Measurements from ENCODE around the gene ANO10. TPM values are rescaled to one million over a fixed set of nuclear protein-coding genes. Genes with fewer than 3 reads are reported as not detected.

The ANO10 gene
- total and polyA plus RNA-seq, 2 donors (not counting 3 experiments of a cell fraction or from before 2014, with no cell fraction given) = 28.4 to 45.8 TPM

DNA sequence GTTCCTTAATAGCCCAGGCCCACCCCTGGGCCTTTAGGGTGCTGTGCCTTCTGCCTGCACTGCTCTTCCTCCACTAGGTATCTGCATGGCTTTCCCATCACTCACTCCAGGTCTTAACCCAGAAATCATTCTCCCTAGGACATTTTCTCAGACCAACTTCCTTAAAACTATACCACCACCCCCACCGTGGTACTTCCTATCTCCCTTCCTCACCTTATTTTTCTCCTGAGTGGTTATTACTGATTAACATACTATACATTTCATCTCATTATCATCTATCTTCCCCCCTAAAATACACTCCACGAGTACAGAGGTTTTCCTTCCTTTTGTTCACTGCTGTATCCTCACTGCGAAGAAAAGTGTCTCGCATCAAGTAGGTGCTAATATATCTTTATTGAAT is 115.2 kb downstream of the ANO10 start:
- no peak overlapping the region for H2AFZ ChIP-seq (ENCODE audit: low read depth, low read length)
- CTCF ChIA-PET = interaction anchor here (1.3 kb wide), 1 partner anchor 9 kb away, joined by 3 read pairs; no protein-coding TSS in a partner anchor
- no peak overlapping the region for H3K4me2 ChIP-seq (ENCODE audit: insufficient read depth, low read length)
- POLR2A ChIA-PET = no interaction called here
- H3K27me3 ChIP-seq (ENCODE audit: control insufficient read depth in 2 of 2, insufficient read depth in 2 of 2, low read length in 2 of 2) = no peaks in the 10 kb centered on the region
- intact Hi-C loops (cut with micrococcal nuclease) (no loop called here), dilution Hi-C loops (cut with MboI; ENCODE audit: extremely low pct_ligation_motif_present, low sequenced_read_pairs) (no loop called here)
- no peaks in the 10 kb centered on the region for H3K9me1 ChIP-seq (replicated peaks; ENCODE audit: control insufficient read depth, extremely low read depth, insufficient read depth, low read length)
- peaks cover 14% of the 10 kb centered on the region for H3K4me1 ChIP-seq (ENCODE audit: control insufficient read depth, extremely low read depth, insufficient read depth, low read length)
- BruUV-seq (replicated peaks) = no TSS peak
- H3K79me2 ChIP-seq (ENCODE audit: control insufficient read depth, insufficient read depth, low read length) = peaks cover 5% of the 10 kb centered on the region
- H4K20me1 ChIP-seq (replicated peaks; ENCODE audit: control insufficient read depth, extremely low read depth, insufficient read depth, low read length) = no peaks in the 10 kb centered on the region
- no peak overlapping the region for H3K27ac ChIP-seq (ENCODE audit: insufficient read depth, low read depth, low read length)
- H3K9ac ChIP-seq (replicated peaks; ENCODE audit: extremely low read depth, insufficient read depth, low read length) = no peak overlapping the region
- no peak overlapping the region for H3K4me3 ChIP-seq (replicated peaks in 1 of 3; ENCODE audit: insufficient read depth in 1 of 3, low read depth in 1 of 3, low read length in 3 of 3)
- TF ChIP-seq, protein P1, sequence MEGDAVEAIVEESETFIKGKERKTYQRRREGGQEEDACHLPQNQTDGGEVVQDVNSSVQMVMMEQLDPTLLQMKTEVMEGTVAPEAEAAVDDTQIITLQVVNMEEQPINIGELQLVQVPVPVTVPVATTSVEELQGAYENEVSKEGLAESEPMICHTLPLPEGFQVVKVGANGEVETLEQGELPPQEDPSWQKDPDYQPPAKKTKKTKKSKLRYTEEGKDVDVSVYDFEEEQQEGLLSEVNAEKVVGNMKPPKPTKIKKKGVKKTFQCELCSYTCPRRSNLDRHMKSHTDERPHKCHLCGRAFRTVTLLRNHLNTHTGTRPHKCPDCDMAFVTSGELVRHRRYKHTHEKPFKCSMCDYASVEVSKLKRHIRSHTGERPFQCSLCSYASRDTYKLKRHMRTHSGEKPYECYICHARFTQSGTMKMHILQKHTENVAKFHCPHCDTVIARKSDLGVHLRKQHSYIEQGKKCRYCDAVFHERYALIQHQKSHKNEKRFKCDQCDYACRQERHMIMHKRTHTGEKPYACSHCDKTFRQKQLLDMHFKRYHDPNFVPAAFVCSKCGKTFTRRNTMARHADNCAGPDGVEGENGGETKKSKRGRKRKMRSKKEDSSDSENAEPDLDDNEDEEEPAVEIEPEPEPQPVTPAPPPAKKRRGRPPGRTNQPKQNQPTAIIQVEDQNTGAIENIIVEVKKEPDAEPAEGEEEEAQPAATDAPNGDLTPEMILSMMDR (IDR thresholded peaks at IDR 0.05; ENCODE audit: extremely low read depth in 1 of 2, insufficient read depth in 1 of 2, low read depth in 1 of 2, low read length in 2 of 2) = no peak
- TF ChIP-seq POLR2AphosphoS5 (IDR thresholded peaks at IDR 0.05; ENCODE audit: insufficient read depth, low read depth, low read length) = no peak
- TF ChIP-seq FOS (IDR thresholded peaks at IDR 0.05; ENCODE audit: borderline replicate concordance, insufficient read depth, low read length) = no peak
- TF ChIP-seq MYC (IDR thresholded peaks at IDR 0.05; ENCODE audit: low read depth, low read length) = no peak
- TF ChIP-seq, protein P2, sequence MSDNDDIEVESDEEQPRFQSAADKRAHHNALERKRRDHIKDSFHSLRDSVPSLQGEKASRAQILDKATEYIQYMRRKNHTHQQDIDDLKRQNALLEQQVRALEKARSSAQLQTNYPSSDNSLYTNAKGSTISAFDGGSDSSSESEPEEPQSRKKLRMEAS (IDR thresholded peaks at IDR 0.05; ENCODE audit: insufficient read depth, insufficient read length) = no peak
- TF ChIP-seq POLR2A (IDR thresholded peaks at IDR 0.05; ENCODE audit: low read depth, low read length) = no peak
- no peak for TF ChIP-seq EZH2 (IDR thresholded peaks at IDR 0.05; ENCODE audit: borderline replicate concordance, low read depth, low read length, severe bottlenecking)
- no peak for FAIRE-seq
- H3K9me3 ChIP-seq (replicated peaks; ENCODE audit: control insufficient read depth, insufficient read depth, low read length) = no peaks in the 10 kb centered on the region
- no peaks in the 10 kb centered on the region for H3K36me3 ChIP-seq (ENCODE audit: control insufficient read depth in 2 of 2, extremely low read depth in 1 of 2, insufficient read depth in 2 of 2, low read length in 2 of 2)
- DNase-seq (ENCODE audit: low read depth, low spot score) = no peak
